Raji (cell line): ENCODE measurements around the gene EPB41L4B.

Experiments used
- POLR2A ChIP-seq: IDR thresholded peaks from 2 replicates; pipeline ENCODE4 v1.6.1; 2011; ENCODE audit warnings: low read depth, low read length, control low read depth; ENCODE audit not compliant: insufficient read depth

Gene EPB41L4B

GRCh38 chr9:109161471-109161870 is 159.4 kb downstream of the EPB41L4B start:
- TF ChIP-seq POLR2A = no peak

DNA sequence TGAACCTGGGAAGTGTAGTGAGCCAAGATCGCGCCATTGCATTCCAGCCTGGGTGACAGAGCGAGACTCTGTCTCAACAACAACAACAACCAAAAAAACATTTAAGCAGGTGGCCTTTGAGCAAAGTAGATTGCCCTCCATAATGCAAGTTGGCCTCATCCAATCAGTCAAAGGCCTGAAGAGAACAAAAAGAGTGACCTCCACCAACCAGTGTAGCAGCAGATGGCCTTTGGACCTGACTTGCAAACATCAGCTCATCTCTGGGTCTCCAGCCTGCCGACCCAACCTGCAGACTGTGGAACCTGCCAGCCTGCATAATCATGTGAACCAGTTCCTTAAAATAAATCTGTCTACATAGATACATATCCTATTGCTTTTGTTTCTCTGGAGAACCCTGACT is 161.3 kb downstream of the EPB41L4B start:
- TF ChIP-seq POLR2A = no peak

- TF ChIP-seq POLR2A = no peak
These were observed 162.2 kb downstream of the EPB41L4B start for GRCh38 chr9:109158651-109159050.

GRCh38 chr9:109156708-109157107 is 164.2 kb downstream of the EPB41L4B start:
- no peak for TF ChIP-seq POLR2A

GRCh38 chr9:109150925-109151545 is 169.8 kb downstream of the EPB41L4B start:
- no peak for TF ChIP-seq POLR2A

- no peak for TF ChIP-seq POLR2A
These were observed 171.1 kb downstream of the EPB41L4B start for GRCh38 chr9:109149722-109150121.

DNA sequence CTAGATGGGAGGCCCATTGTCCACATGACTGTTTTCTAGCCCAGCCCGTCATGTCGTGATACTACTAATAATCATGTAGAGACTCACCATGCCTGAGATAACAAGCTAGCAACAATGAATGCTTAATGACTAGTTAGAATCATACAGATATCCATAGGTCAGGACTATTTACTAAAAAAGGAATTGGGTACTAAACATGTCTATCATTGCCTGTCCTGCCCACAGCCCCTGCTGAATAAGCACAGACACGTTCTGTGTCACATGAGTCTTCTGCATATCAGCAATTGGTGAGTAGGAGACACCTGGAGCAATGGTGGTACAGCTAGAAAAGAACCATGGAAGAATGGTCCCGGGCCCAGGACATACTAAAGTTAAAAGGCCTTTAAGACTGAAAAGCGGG is 171.8 kb downstream of the EPB41L4B start:
- TF ChIP-seq POLR2A = no peak

GRCh38 chr9:109145051-109145450 is 175.8 kb downstream of the EPB41L4B start:
- no peak for TF ChIP-seq POLR2A

GRCh38 chr9:109143881-109144562 is 176.8 kb downstream of the EPB41L4B start:
- TF ChIP-seq POLR2A = no peak

DNA sequence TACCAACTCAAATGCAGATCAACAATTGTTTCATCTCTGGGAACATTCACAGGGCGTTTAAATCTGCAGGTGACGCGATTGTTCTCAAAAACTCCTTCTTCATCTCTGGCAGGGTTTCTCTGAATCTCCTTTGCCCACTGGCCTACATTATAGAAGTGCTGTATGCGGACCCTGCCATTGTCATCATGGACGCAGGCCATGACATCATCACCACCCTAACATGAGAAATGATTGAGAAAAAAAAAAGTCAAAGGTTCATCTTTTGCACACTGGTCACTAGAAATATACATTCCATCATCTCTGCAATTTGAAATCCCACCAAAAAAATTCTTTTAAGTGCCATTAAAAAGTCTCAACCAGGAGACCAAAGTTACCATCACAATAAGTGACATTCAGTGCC is 179.5 kb downstream of the EPB41L4B start:
- TF ChIP-seq POLR2A = no peak

- TF ChIP-seq POLR2A = no peak
These were observed 181.0 kb downstream of the EPB41L4B start for GRCh38 chr9:109139851-109140250.

GRCh38 chr9:109138421-109138820 is 182.4 kb downstream of the EPB41L4B start:
- TF ChIP-seq POLR2A = no peak

DNA sequence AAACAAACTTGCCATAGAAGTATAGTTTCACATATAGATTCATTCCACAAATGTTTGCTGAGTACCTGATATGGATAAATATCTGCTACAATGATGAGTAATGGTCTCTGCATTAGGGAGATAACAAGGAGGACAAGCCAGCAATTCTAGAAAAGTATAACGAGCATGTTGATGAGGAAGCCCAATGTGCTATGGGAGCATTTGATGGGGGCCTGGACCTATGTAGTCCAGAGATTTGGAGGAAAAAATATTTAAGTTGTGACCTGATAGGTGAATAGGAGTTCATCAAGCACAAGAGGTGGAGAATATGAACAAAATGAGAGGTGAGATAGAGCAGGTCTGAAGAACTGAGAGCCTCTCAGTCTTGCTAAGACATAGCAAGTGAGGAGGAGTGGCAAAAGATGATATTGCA is 186.7 kb downstream of the EPB41L4B start:
- TF ChIP-seq POLR2A = no peak

DNA sequence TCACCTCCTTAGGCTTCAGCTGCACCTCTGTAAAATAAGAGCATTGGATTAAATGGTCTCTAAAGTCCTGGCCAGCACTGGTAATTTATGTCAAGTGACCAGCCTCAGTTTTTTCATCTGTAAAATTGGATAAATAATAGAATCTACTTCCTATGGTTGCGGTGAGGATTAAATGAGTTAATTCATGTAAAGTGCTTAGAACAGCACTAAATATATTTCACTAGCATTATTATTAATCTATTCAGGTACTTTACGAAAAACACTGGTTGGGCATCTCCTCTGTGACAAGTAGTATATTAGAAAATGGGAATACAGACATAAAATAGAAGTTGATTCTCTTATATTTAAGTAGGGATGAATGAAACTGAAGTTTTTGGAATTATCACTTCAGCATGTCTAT is 187.3 kb downstream of the EPB41L4B start:
- no peak for TF ChIP-seq POLR2A

DNA sequence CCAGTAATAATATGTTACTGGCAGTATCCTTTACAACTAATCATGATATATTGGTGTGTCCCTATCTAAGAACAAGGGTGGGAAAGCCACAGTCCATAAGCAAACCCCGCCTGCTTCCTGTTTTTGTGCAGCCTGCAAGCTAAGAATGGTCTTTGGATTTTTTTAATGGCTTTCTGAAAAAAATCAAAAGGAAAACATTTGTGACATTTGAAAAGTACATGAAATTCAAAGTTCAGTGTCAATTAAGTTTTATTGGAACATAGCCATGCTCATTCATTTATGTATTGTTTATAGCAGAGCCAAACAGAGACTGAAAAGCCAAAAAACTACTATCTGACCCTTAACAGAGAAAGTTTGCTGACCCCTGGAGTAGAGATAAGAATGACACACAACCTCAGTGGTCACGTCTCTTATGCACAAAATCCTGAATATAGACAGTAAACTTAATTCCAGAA is 188.3 kb downstream of the EPB41L4B start:
- no peak for TF ChIP-seq POLR2A

DNA sequence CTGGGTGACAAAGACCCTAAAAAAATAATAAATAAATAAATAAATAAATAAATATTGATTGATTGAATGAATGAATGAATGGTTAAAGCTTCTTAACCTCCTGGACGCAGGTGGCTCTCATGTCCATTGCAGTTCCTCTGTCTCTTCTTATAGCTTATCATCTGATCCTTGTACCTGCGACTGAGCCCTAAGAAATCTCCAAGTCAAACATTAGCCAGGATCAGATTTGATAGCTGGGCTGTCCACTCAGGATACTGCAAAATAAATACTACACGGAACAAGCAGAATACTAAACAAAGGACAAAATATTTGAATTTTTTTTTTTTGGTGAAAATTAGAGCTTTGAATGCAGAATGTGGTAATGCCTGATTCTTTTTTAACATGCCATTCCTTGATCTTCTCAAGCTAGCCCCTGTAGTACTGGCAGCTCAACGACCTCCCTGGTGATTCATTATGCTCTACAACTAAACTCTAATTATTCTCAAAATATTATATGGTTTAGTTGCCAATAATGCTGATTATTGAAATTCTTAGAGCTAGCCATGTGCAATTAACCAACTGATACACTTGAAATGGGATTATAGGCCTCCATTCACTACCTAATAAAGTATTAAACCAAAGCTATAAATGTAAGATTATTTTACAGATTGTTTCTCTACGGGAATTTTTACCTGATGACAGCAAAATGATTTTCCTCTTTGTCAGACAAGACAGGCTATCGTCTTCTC is 191.2 kb downstream of the EPB41L4B start:
- TF ChIP-seq POLR2A = no peak
